HepG2 (cell line): ENCODE results near the gene ZNF816. TPM values are rescaled to one million over a fixed set of nuclear protein-coding genes. Genes with fewer than 3 reads are reported as not detected.

Experiments used
- ATAC-seq: fragments of 200-7000 bp; cut with Tn5 transposase; 3 replicates; pipeline ENCODE4 v1.9.1; 2020; ENCODE audit warnings: mild to moderate bottlenecking, moderate library complexity
- BruUV-seq: library from RNA; stranded (reverse); fragments of 400-500 nt; replicated peaks from 2 replicates; lab custom pipeline; 2021; lab: Mats Ljungman, UMichigan
- CTCF ChIA-PET: fragments of 300-600 bp; formaldehyde crosslinking; extraction: SDS; loops from one replicate; lab custom pipeline; 2021; ENCODE audit warnings: low total read pairs, inconsistent platforms, low intra/inter-chr PET ratio; lab: Yijun Ruan, JAX
- POLR2A ChIA-PET: fragments of 350-600 bp; sonication (Branson Sonifier 250); formaldehyde crosslinking; loops from one replicate; lab custom pipeline; 2020; ENCODE audit warnings: antibody characterized with exemption, inconsistent platforms; lab: Yijun Ruan, JAX
- DNase-seq: peaks from one replicate; pipeline ENCODE4 v3.0.0-alpha.2; 2015; ENCODE audit warnings: low spot score
- FAIRE-seq: peaks from 3 replicates; lab custom pipeline; 2011; peaks lifted over from hg19 to GRCh38; lab: Jason Lieb, UNC
- H2AFZ ChIP-seq: one replicate; pipeline ENCODE4 v1.6.1; 2011; ENCODE audit warnings: low read length, inconsistent platforms
- H3K27ac ChIP-seq: fragments of 300-600 bp; 3 replicates; pipeline ENCODE4 v1.8.0; 2011; ENCODE audit warnings: mixed run types, mild to moderate bottlenecking, mixed read lengths, low read length, inconsistent platforms; ENCODE audit not compliant: insufficient read depth; ENCODE audit errors: extremely low read length
- H3K27me3 ChIP-seq, 2 experiments: fragments of 200-600 bp in 1 of 2; 2 replicates in 1 of 2; 3 replicates in 1 of 2; pipeline versions ENCODE4 v1.6.0 to v1.8.0; 2011; ENCODE audit warnings: low read length in 2 of 2, mild to moderate bottlenecking in 2 of 2, moderate library complexity in 2 of 2, inconsistent platforms in 1 of 2; ENCODE audit not compliant: insufficient read depth in 2 of 2, control insufficient read depth in 1 of 2
- H3K36me3 ChIP-seq, 2 experiments: fragments of 200-600 bp in 1 of 2; replicated peaks in 1 of 2; 2 replicates in 1 of 2; 3 replicates in 1 of 2; pipeline versions ENCODE4 v1.5.1 to v1.8.0; 2011; ENCODE audit warnings: low read length in 2 of 2, inconsistent platforms in 1 of 2; ENCODE audit not compliant: insufficient read depth in 2 of 2, control insufficient read depth in 1 of 2
- H3K4me1 ChIP-seq: 2 replicates; pipeline ENCODE4 v1.5.1; 2012; ENCODE audit warnings: low read length, inconsistent platforms; ENCODE audit not compliant: insufficient read depth
- H3K4me2 ChIP-seq: 2 replicates; pipeline ENCODE4 v1.6.0; 2011; ENCODE audit warnings: low read depth, low read length, inconsistent platforms
- H3K4me3 ChIP-seq, 3 experiments: fragments of 200-600 bp in 1 of 3; sonication (generic), shearing (Covaris generic) in 1 of 3; replicated peaks in 1 of 3; 2 replicates each; pipeline ENCODE4 v1.5.1; 2011 to 2016; ENCODE audit warnings: low read length in 3 of 3, inconsistent platforms in 2 of 3, low read depth in 2 of 3, mild to moderate bottlenecking in 2 of 3, control low read depth in 1 of 3, mixed read lengths in 1 of 3; ENCODE audit not compliant: insufficient read depth in 1 of 3
- H3K79me2 ChIP-seq: one replicate; pipeline ENCODE4 v1.6.1; 2011; ENCODE audit warnings: low read length, inconsistent platforms; ENCODE audit not compliant: insufficient read depth
- H3K9ac ChIP-seq: 2 replicates; pipeline ENCODE4 v1.6.0; 2011; ENCODE audit warnings: mild to moderate bottlenecking, low read depth, low read length, inconsistent platforms; ENCODE audit not compliant: insufficient read depth
- H3K9me3 ChIP-seq: 2 replicates; pipeline ENCODE4 v1.5.1; 2012; ENCODE audit warnings: mild to moderate bottlenecking, low read length
- H4K20me1 ChIP-seq: 2 replicates; pipeline ENCODE4 v1.6.0; 2011; ENCODE audit warnings: inconsistent platforms, mild to moderate bottlenecking, low read length, moderate library complexity; ENCODE audit not compliant: insufficient read depth
- NR2C2 ChIP-seq: sonication (generic); formaldehyde crosslinking; IDR thresholded peaks from 2 replicates; pipeline ENCODE4 v1.4.0; 2020; ENCODE audit warnings: missing genetic modification reagents, mild to moderate bottlenecking, moderate library complexity, borderline replicate concordance
- SSRP1 ChIP-seq: IDR thresholded peaks from 2 replicates; pipeline ENCODE4 v1.6.1; 2016; ENCODE audit warnings: control low read depth
- ZBTB25 ChIP-seq: IDR thresholded peaks from 2 replicates; pipeline ENCODE4 v1.6.1; 2018; ENCODE audit warnings: missing genetic modification reagents
- ZNF136 ChIP-seq: sonication (generic); formaldehyde crosslinking; IDR thresholded peaks from 2 replicates; pipeline ENCODE4 v1.8.1; 2022; ENCODE audit warnings: low read depth, mild to moderate bottlenecking, moderate library complexity, missing genetic modification reagents
- ZNF234 ChIP-seq: sonication (generic); formaldehyde crosslinking; conservative IDR thresholded peaks from 2 replicates; pipeline ENCODE4 v1.5.1; 2020; ENCODE audit warnings: mild to moderate bottlenecking, missing genetic modification reagents
- ZNF704 ChIP-seq: sonication (generic); formaldehyde crosslinking; IDR thresholded peaks from 2 replicates; pipeline ENCODE4 v1.8.1; 2023; ENCODE audit warnings: mild to moderate bottlenecking, inconsistent platforms, moderate library complexity, missing genetic modification reagents, borderline replicate concordance
- WGBS: methylation state at CpG from one replicate; pipeline ENCODE4 v1.1.6; 2017; ENCODE audit warnings: low lambda C conversion rate; 5-methylcytosine and 5-hydroxymethylcytosine counted together
- in situ Hi-C: cut with HindIII; loops from 2 replicates; pipeline ENCODE4 v1.10.0; 2017; ENCODE audit warnings: low pct_unique_long_range_greater_than_20kb; ENCODE audit not compliant: extremely low pct_ligation_motif_present
- intact Hi-C: fragments of 100-400 bp; cut with micrococcal nuclease; formaldehyde crosslinking; loops from one replicate; pipeline ENCODE4 v1.10.0; 2022; ENCODE audit not compliant: unreplicated experiment
- polyA plus RNA-seq, 8 experiments: library from polyadenylated mRNA; depleted of rRNA in 3 of 8; stranded (reverse) in 7 of 8; unstranded in 1 of 8; fragments of >200 nt; fragmentation: Illumina TruSeq in 4 of 8; extraction: Trizol in 4 of 8; gene quantifications; 2 replicates each; pipeline versions ENCODE4 v1.2.1 to v1.2.3, GENCODE V29; 2011 to 2016; ENCODE audit warnings: low read depth in 4 of 8, missing spikeins in 1 of 8, mixed read lengths in 1 of 8; ENCODE audit not compliant: insufficient read depth in 1 of 8
- total RNA-seq, 5 experiments: library from RNA; depleted of rRNA; stranded (reverse); fragments of >200 nt; fragmentation: Illumina TruSeq; extraction: Trizol; gene quantifications; 2 replicates each; pipeline ENCODE4 v1.2.3, GENCODE V29; 2016; ENCODE audit warnings: low read depth in 1 of 5

Gene ZNF816
- total and polyA plus RNA-seq, 2 of the 13 experiments (the other 11 are each of a cell fraction or from before 2014, with no cell fraction given): 5.2 to 14.1 TPM

- Histone ChIP-seq H3K27me3 (no peaks in the 10 kb centered on the region), H3K79me2 (no peaks in the 10 kb centered on the region), H3K36me3 (no peaks in the 10 kb centered on the region), H3K4me2 (no peak overlapping the region), H2AFZ (no peak overlapping the region), H3K4me3 (no peak overlapping the region), H3K9ac (no peak overlapping the region), H4K20me1 (no peaks in the 10 kb centered on the region), H3K9me3 (peaks cover 48% of the 10 kb centered on the region), H3K27ac (no peak overlapping the region), H3K4me1 (no peaks in the 10 kb centered on the region)
- FAIRE-seq (no peak), DNase-seq (no peak), ATAC-seq (no peak)
- WGBS: 14% methylated on average over 2 of the region's 2 CpGs
- in situ Hi-C loops: no loop called here
- no peak for TF ChIP-seq ZNF136
- ChIA-PET POLR2A (no interaction called here), CTCF (no interaction called here)
- no TSS peak for BruUV-seq
- intact Hi-C loops: no loop called here
These were observed 28.8 kb upstream of the ZNF816 start for GRCh38 chr19:52991484-52991883.

GRCh38 chr19:52990759-52991418 is 28.2 kb upstream of the ZNF816 start:
- H3K9me3 ChIP-seq: peaks cover 51% of the 10 kb centered on the region
- ATAC-seq (no peak), FAIRE-seq (no peak)
- no peaks in the 10 kb centered on the region for H3K27me3 ChIP-seq
- H3K36me3 ChIP-seq: no peaks in the 10 kb centered on the region
- POLR2A ChIA-PET: no interaction called here
- no TSS peak for BruUV-seq
- intact Hi-C loops (no loop called here), in situ Hi-C loops (no loop called here)
- whole genome bisulfite sequencing: 39% methylated on average over 16 of the region's 16 CpGs
- no peak overlapping the region for H3K4me2 ChIP-seq
- no peaks in the 10 kb centered on the region for H4K20me1 ChIP-seq
- no peaks in the 10 kb centered on the region for H3K4me1 ChIP-seq
- H3K4me3 ChIP-seq: no peak overlapping the region
- no peaks in the 10 kb centered on the region for H3K79me2 ChIP-seq
- H3K27ac ChIP-seq: no peak overlapping the region
- no peak for TF ChIP-seq ZBTB25 (CRISPR knock-in tag)
- TF ChIP-seq NR2C2 (CRISPR knock-in tag): no peak
- no peak for TF ChIP-seq ZNF234 (CRISPR knock-in tag)
- no peak for TF ChIP-seq SSRP1
- TF ChIP-seq ZNF704 (CRISPR knock-in tag): no peak
- TF ChIP-seq, all 625 proteins: peak for 0
- CTCF ChIA-PET: no interaction called here
- H2AFZ ChIP-seq: no peak overlapping the region
- no peak for DNase-seq
- no peak overlapping the region for H3K9ac ChIP-seq
